Loucy (cell line): ENCODE data around the gene GNG13.

Experiments
- H2AFZ ChIP-seq: fragments of 200-600 bp; sonication (generic); 2 replicates; pipeline ENCODE4 v1.6.0; 2016; ENCODE audit warnings: antibody characterized with exemption, mild to moderate bottlenecking, low read length, moderate library complexity
- H3F3A ChIP-seq: fragments of 200-600 bp; 2 replicates; pipeline ENCODE4 v1.6.0; 2016; ENCODE audit warnings: antibody characterized with exemption, low read depth, mild to moderate bottlenecking
- H3K27me3 ChIP-seq: fragments of 200-600 bp; sonication (generic); 2 replicates; pipeline ENCODE4 v1.6.1; 2014; ENCODE audit warnings: low read length, mild to moderate bottlenecking; ENCODE audit not compliant: insufficient read depth, poor library complexity, severe bottlenecking
- H3K36me3 ChIP-seq: fragments of 200-600 bp; sonication (generic); 2 replicates; pipeline ENCODE4 v1.6.1; 2016; ENCODE audit warnings: low read length; ENCODE audit not compliant: insufficient read depth
- H3K4me1 ChIP-seq: fragments of 200-600 bp; sonication (generic); 2 replicates; pipeline ENCODE4 v1.5.1; 2014; ENCODE audit warnings: low read length, mild to moderate bottlenecking; ENCODE audit not compliant: insufficient read depth, poor library complexity, severe bottlenecking
- H3K4me2 ChIP-seq: fragments of 200-600 bp; sonication (generic); 2 replicates; pipeline ENCODE4 v1.6.0; 2014; ENCODE audit warnings: antibody characterized with exemption, low read length, low read depth, mild to moderate bottlenecking; ENCODE audit not compliant: poor library complexity, severe bottlenecking
- H3K4me3 ChIP-seq: fragments of 200-600 bp; sonication (generic); 2 replicates; pipeline ENCODE4 v1.5.1; 2014; ENCODE audit warnings: low read length, mild to moderate bottlenecking, mixed read lengths; ENCODE audit not compliant: poor library complexity, severe bottlenecking
- H3K79me2 ChIP-seq: fragments of 200-600 bp; sonication (generic); 2 replicates; pipeline ENCODE4 v1.6.1; 2014; ENCODE audit warnings: low read length; ENCODE audit not compliant: insufficient read depth
- H3K9ac ChIP-seq: fragments of 200-600 bp; sonication (generic); 2 replicates; pipeline ENCODE4 v1.6.0; 2014; ENCODE audit warnings: mild to moderate bottlenecking, low read depth, low read length, moderate library complexity; ENCODE audit not compliant: poor library complexity, severe bottlenecking
- H3K9me2 ChIP-seq: fragments of 200-600 bp; sonication (generic); replicated peaks from 2 replicates; pipeline ENCODE4 v1.6.1; 2016; ENCODE audit warnings: low read depth, low read length, mixed read lengths
- H3K9me3 ChIP-seq: fragments of 200-600 bp; sonication (generic); 2 replicates; pipeline ENCODE4 v1.6.1; 2014; ENCODE audit warnings: mild to moderate bottlenecking, antibody characterized with exemption, low read length, low read depth; ENCODE audit not compliant: insufficient read depth
- H4K20me1 ChIP-seq: fragments of 200-600 bp; sonication (generic); 2 replicates; pipeline ENCODE4 v1.6.0; 2014; ENCODE audit warnings: antibody characterized with exemption, low read length, mild to moderate bottlenecking; ENCODE audit not compliant: insufficient read depth, poor library complexity, severe bottlenecking
- EZH2phosphoT487 ChIP-seq: fragments of 200-600 bp; IDR thresholded peaks from 2 replicates; pipeline ENCODE4 v1.6.1; 2018; ENCODE audit warnings: antibody characterized with exemption, mild to moderate bottlenecking, moderate library complexity, borderline replicate concordance
- TF ChIP-seq, protein P1 (sequence below): fragments of 200-600 bp; sonication (generic); conservative IDR thresholded peaks from 2 replicates; pipeline ENCODE4 v1.5.1; 2014; ENCODE audit warnings: mild to moderate bottlenecking, antibody characterized with exemption, low read length

GNG13 gene

GRCh38 chr16:751152-752006, 49.2 kb downstream of the GNG13 start:
- Histone ChIP-seq H3K9ac (no peak overlapping the region), H3K9me2 (no peaks in the 10 kb centered on the region), H3K79me2 (no peaks in the 10 kb centered on the region), H3F3A (no peaks in the 10 kb centered on the region), H3K4me1 (no peaks in the 10 kb centered on the region), H3K36me3 (no peaks in the 10 kb centered on the region), H4K20me1 (no peaks in the 10 kb centered on the region), H2AFZ (no peak overlapping the region), H3K9me3 (no peaks in the 10 kb centered on the region), H3K4me2 (no peak overlapping the region), H3K4me3 (no peak overlapping the region), H3K27me3 (no peaks in the 10 kb centered on the region)
- TF ChIP-seq, protein P1, sequence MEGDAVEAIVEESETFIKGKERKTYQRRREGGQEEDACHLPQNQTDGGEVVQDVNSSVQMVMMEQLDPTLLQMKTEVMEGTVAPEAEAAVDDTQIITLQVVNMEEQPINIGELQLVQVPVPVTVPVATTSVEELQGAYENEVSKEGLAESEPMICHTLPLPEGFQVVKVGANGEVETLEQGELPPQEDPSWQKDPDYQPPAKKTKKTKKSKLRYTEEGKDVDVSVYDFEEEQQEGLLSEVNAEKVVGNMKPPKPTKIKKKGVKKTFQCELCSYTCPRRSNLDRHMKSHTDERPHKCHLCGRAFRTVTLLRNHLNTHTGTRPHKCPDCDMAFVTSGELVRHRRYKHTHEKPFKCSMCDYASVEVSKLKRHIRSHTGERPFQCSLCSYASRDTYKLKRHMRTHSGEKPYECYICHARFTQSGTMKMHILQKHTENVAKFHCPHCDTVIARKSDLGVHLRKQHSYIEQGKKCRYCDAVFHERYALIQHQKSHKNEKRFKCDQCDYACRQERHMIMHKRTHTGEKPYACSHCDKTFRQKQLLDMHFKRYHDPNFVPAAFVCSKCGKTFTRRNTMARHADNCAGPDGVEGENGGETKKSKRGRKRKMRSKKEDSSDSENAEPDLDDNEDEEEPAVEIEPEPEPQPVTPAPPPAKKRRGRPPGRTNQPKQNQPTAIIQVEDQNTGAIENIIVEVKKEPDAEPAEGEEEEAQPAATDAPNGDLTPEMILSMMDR: no peak
- TF ChIP-seq EZH2phosphoT487: no peak

GRCh38 chr16:750485-750884, 50.0 kb downstream of the GNG13 start:
- Histone ChIP-seq H3K9me2 (no peaks in the 10 kb centered on the region), H3K4me2 (no peak overlapping the region), H3K4me1 (no peaks in the 10 kb centered on the region), H4K20me1 (no peaks in the 10 kb centered on the region), H3K4me3 (no peak overlapping the region), H3K36me3 (no peaks in the 10 kb centered on the region), H3K27me3 (no peaks in the 10 kb centered on the region), H3K9me3 (no peaks in the 10 kb centered on the region), H3F3A (no peaks in the 10 kb centered on the region), H3K79me2 (no peaks in the 10 kb centered on the region), H3K9ac (no peak overlapping the region), H2AFZ (no peak overlapping the region)
- TF ChIP-seq EZH2phosphoT487: no peak
- TF ChIP-seq, protein P1: no peak

- Histone ChIP-seq H3K9me3 (no peaks in the 10 kb centered on the region), H3K4me1 (no peaks in the 10 kb centered on the region), H3K9ac (no peak overlapping the region), H3K36me3 (no peaks in the 10 kb centered on the region), H3F3A (no peaks in the 10 kb centered on the region), H2AFZ (no peak overlapping the region), H3K4me3 (no peak overlapping the region), H3K79me2 (no peaks in the 10 kb centered on the region), H3K27me3 (no peaks in the 10 kb centered on the region), H4K20me1 (no peaks in the 10 kb centered on the region), H3K4me2 (no peak overlapping the region), H3K9me2 (no peaks in the 10 kb centered on the region)
- TF ChIP-seq EZH2phosphoT487: no peak
- TF ChIP-seq, protein P1: no peak
Measured at GRCh38 chr16:749010-749409, 51.5 kb downstream of the GNG13 start.
